Measurements from ENCODE around the gene FAM83G. TPM values are rescaled to one million over a fixed set of nuclear protein-coding genes. Genes with fewer than 3 reads are reported as not detected.

The FAM83G gene
- polyA plus RNA-seq, 1 of the 3 experiments (the other 2 are of a cell fraction) = 6.5 TPM

DNA sequence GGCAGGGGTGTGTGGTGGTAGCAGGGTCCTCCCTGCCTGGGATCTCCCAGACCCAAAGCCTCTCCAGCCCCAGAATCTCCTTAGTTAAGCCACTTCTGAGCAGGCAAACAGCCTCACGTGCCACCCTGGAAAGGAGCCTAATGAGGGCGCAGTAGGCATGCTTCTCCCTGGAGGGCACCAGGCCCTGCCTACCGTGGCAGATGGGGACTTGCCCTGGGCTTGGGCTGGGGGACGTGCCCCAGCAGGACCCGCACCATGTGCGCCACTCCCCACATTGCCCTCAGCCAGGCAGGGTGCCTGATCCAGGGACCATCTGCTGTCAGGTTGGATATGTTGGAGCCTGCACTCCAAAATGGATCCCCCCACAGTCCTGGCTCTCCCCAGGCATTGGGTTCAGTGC lies 14.2 kb downstream of the FAM83G start:
- CTCF ChIA-PET = interaction anchor here (2.2 to 2.3 kb wide), 2 partner anchors 11 to 30 kb away, joined by 5 to 11 read pairs; no protein-coding TSS in a partner anchor

DNA sequence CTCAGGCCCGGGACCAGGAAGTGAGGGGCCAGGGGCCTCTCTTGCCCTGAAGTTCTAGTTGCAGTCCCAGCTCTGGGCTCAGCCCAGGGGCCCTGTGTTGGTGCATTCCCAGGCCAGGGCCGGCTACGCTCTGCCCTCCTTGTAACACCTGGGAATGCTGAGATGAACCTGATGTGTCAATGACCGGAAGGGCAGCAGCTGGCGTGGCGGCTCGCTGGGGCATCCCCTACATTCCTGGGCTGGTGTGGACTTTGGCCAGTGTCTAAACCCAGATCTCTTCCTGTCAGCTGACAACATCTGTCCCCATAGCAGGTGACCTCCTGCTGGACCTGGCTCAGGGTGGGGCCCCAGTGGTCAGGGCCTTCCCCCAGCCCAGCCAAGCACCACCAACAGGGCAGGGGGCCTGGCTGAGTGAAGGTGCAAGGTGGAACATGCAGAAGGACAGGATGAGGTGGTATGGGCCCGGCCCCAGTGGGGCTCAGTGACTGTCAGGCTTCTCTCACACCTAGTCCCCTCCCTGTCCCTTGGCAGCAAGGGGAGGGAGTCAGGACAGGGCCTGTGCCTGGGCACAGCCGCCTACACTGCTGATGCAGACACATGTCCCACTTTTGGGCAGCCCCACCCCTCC lies 15.9 kb downstream of the FAM83G start:
- WGBS (ENCODE audit: low lambda C conversion rate) = no CpG with 5 or more reads among the region's 9 CpGs
- Histone ChIP-seq H2AFZ (ENCODE audit: low read depth) (no peak overlapping the region), H3K9me2 (no peaks in the 10 kb centered on the region), H3K27ac (ENCODE audit: low read depth in 2 of 2, low read length in 1 of 2) (no peak overlapping the region), H3K36me3 (replicated peaks in 1 of 2; ENCODE audit: control insufficient read depth in 1 of 2, insufficient read depth in 2 of 2, low read length in 1 of 2) (peaks cover 0 to 11% of the 10 kb centered on the region in 2 experiments), H3K4me1 (ENCODE audit: control insufficient read depth in 1 of 2, insufficient read depth in 2 of 2, low read depth in 1 of 2, low read length in 1 of 2) (no peaks in the 10 kb centered on the region; a peak in 1 of 4 replicates), H3K9ac (no peak overlapping the region), H3K4me3 (ENCODE audit: low read depth in 2 of 2, low read length in 1 of 2) (no peak overlapping the region), H3K4me2 (no peak overlapping the region), H3F3A (replicated peaks; ENCODE audit: insufficient read depth) (no peaks in the 10 kb centered on the region), H3K27me3 (ENCODE audit: insufficient read depth) (no peaks in the 10 kb centered on the region), H3K9me3 (no peaks in the 10 kb centered on the region), H4K20me1 (ENCODE audit: insufficient read depth) (no peaks in the 10 kb centered on the region), H3K79me2 (ENCODE audit: insufficient read depth) (peaks cover 21% of the 10 kb centered on the region; the same call in 1 of the 2 replicates)
- CTCF ChIA-PET = no interaction called here
- POLR2A ChIA-PET = no interaction called here
- DNase-seq = no peak
- no peak for TF ChIP-seq TCF12 (IDR thresholded peaks at IDR 0.05)
- no peak for TF ChIP-seq YY1 (IDR thresholded peaks at IDR 0.05; ENCODE audit: low read depth)
- TF ChIP-seq MXI1 (IDR thresholded peaks at IDR 0.05; ENCODE audit: low read depth, low read length) = no peak
- TF ChIP-seq TEAD4 (IDR thresholded peaks at IDR 0.05; ENCODE audit: borderline replicate concordance, insufficient read depth) = no peak
- no peak for TF ChIP-seq RCOR1 (IDR thresholded peaks at IDR 0.05; ENCODE audit: low read length)
- TF ChIP-seq FOSL2 (IDR thresholded peaks at IDR 0.05; ENCODE audit: borderline replicate concordance, low read depth) = no peak
- TF ChIP-seq TAF1 (IDR thresholded peaks at IDR 0.05; ENCODE audit: borderline replicate concordance, low read depth, low read length) = no peak
- TF ChIP-seq GABPA (IDR thresholded peaks at IDR 0.05; ENCODE audit: low read depth) = no peak
- TF ChIP-seq POLR2AphosphoS5 (IDR thresholded peaks at IDR 0.05; ENCODE audit: low read depth, low read length) = no peak
- no peak for TF ChIP-seq REST (IDR thresholded peaks at IDR 0.05; ENCODE audit: low read depth, low read length)
- no peak for TF ChIP-seq IRF3 (IDR thresholded peaks at IDR 0.05; ENCODE audit: low read depth, low read length)
- TF ChIP-seq RXRA (IDR thresholded peaks at IDR 0.05; ENCODE audit: borderline replicate concordance, low read depth) = no peak

More for the DNA sequence above, 14.2 kb downstream of the FAM83G start:
- H3K36me3 ChIP-seq (replicated peaks in 1 of 2; ENCODE audit: control insufficient read depth in 1 of 2, insufficient read depth in 2 of 2, low read length in 1 of 2) = peaks cover 5 to 11% of the 10 kb centered on the region in 2 experiments
- H3K4me2 ChIP-seq = no peak overlapping the region
- POLR2A ChIA-PET = no interaction called here
- H3K4me1 ChIP-seq (ENCODE audit: control insufficient read depth in 1 of 2, insufficient read depth in 2 of 2, low read depth in 1 of 2, low read length in 1 of 2) = no peaks in the 10 kb centered on the region; a peak in 1 of 4 replicates
- no peaks in the 10 kb centered on the region for H3K9me2 ChIP-seq
- no peak overlapping the region; a peak in 1 of 4 replicates for H3K27ac ChIP-seq (ENCODE audit: low read depth in 2 of 2, low read length in 1 of 2)
- H3K27me3 ChIP-seq (ENCODE audit: insufficient read depth) = no peaks in the 10 kb centered on the region
- no peak for DNase-seq
- peaks cover 6% of the 10 kb centered on the region; the same call in 1 of the 2 replicates for H3K9me3 ChIP-seq
- no peak overlapping the region for H2AFZ ChIP-seq (ENCODE audit: low read depth)
- peaks cover 37% of the 10 kb centered on the region for H3K79me2 ChIP-seq (ENCODE audit: insufficient read depth)
- no peak overlapping the region for H3K9ac ChIP-seq
- no peak overlapping the region for H3K4me3 ChIP-seq (ENCODE audit: low read depth in 2 of 2, low read length in 1 of 2)
- no peaks in the 10 kb centered on the region for H3F3A ChIP-seq (replicated peaks; ENCODE audit: insufficient read depth)
- no peaks in the 10 kb centered on the region for H4K20me1 ChIP-seq (ENCODE audit: insufficient read depth)
- WGBS (ENCODE audit: low lambda C conversion rate) = 100% methylated on average over 1 of the region's 6 CpGs
- TF ChIP-seq, protein P1, sequence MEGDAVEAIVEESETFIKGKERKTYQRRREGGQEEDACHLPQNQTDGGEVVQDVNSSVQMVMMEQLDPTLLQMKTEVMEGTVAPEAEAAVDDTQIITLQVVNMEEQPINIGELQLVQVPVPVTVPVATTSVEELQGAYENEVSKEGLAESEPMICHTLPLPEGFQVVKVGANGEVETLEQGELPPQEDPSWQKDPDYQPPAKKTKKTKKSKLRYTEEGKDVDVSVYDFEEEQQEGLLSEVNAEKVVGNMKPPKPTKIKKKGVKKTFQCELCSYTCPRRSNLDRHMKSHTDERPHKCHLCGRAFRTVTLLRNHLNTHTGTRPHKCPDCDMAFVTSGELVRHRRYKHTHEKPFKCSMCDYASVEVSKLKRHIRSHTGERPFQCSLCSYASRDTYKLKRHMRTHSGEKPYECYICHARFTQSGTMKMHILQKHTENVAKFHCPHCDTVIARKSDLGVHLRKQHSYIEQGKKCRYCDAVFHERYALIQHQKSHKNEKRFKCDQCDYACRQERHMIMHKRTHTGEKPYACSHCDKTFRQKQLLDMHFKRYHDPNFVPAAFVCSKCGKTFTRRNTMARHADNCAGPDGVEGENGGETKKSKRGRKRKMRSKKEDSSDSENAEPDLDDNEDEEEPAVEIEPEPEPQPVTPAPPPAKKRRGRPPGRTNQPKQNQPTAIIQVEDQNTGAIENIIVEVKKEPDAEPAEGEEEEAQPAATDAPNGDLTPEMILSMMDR (IDR thresholded peaks at IDR 0.05) = no peak
- TF ChIP-seq TEAD4 (IDR thresholded peaks at IDR 0.05; ENCODE audit: borderline replicate concordance, insufficient read depth) (no peak), USF2 (IDR thresholded peaks at IDR 0.05; ENCODE audit: borderline replicate concordance, low read depth, low read length) (no peak), RAD21 (IDR thresholded peaks at IDR 0.05; ENCODE audit: low read length) (no peak), EZH2phosphoT487 (IDR thresholded peaks at IDR 0.05; ENCODE audit: borderline replicate concordance, low read depth) (no peak), SMC3 (IDR thresholded peaks at IDR 0.05; ENCODE audit: low read depth, low read length) (no peak), RFX5 (IDR thresholded peaks at IDR 0.05; ENCODE audit: low read length) (no peak), YY1 (IDR thresholded peaks at IDR 0.05; ENCODE audit: low read depth) (no peak), MXI1 (IDR thresholded peaks at IDR 0.05; ENCODE audit: low read depth, low read length) (no peak), TCF12 (IDR thresholded peaks at IDR 0.05) (no peak)

All from SK-N-SH (cell line).